T-helper 1 cell (primary cell): Measurements from ENCODE around the gene C10orf53.

Experiments
- DNase-seq, 5 donors: peaks; one replicate each; pipeline ENCODE4 v3.0.0-alpha.2; 2012 to 2020

C10orf53 gene

GRCh38 chr10:49738616-49739360 lies 59.3 kb downstream of the C10orf53 start:
- DNase-seq = no peak

GRCh38 chr10:49739426-49739825 lies 60.0 kb downstream of the C10orf53 start:
- DNase-seq = no peak

- no peak for DNase-seq
Measured at GRCh38 chr10:49740346-49741107, 61.1 kb downstream of the C10orf53 start.

GRCh38 chr10:49741108-49741995 lies 61.9 kb downstream of the C10orf53 start:
- DNase-seq = no peak

GRCh38 chr10:49742683-49743463 lies 63.4 kb downstream of the C10orf53 start:
- DNase-seq = no peak

- DNase-seq = no peak
Measured at GRCh38 chr10:49743464-49744075, 64.1 kb downstream of the C10orf53 start.

GRCh38 chr10:49744091-49744685 lies 64.7 kb downstream of the C10orf53 start:
- DNase-seq = no peak

GRCh38 chr10:49744924-49745605 lies 65.6 kb downstream of the C10orf53 start:
- DNase-seq = no peak

- no peak for DNase-seq
Measured at GRCh38 chr10:49745756-49746155, 66.3 kb downstream of the C10orf53 start.

- DNase-seq = no peak
Measured at GRCh38 chr10:49746626-49747302, 67.3 kb downstream of the C10orf53 start.
